HG03097 (cell line): ENCODE data around the gene CDK15.
"Not testable (repeated sequence)": the region's sequence is repeated elsewhere in the genome, so short reads cannot be mapped to it uniquely, and the experiment has no call there.

Experiments
- ATAC-seq: cut with Tn5 transposase; IDR thresholded peaks from one replicate; pipeline ENCODE4 v1.9.1; 2021; ENCODE audit not compliant: unreplicated experiment, low FRiP score

CDK15 gene

GRCh38 chr2:201824212-201824611 is 17.9 kb downstream of the CDK15 start:
- no peak for ATAC-seq

- no peak for ATAC-seq
Observed at GRCh38 chr2:201827621-201828020, 21.3 kb downstream of the CDK15 start.

- no peak for ATAC-seq
Observed at GRCh38 chr2:201828220-201828619, 21.9 kb downstream of the CDK15 start.

GRCh38 chr2:201830666-201831065 is 24.3 kb downstream of the CDK15 start:
- no peak for ATAC-seq

GRCh38 chr2:201831469-201831868 is 25.1 kb downstream of the CDK15 start:
- no peak for ATAC-seq

- no peak for ATAC-seq
Observed at GRCh38 chr2:201833781-201834180, 27.4 kb downstream of the CDK15 start.

GRCh38 chr2:201835066-201835465 is 28.7 kb downstream of the CDK15 start:
- no peak for ATAC-seq

- ATAC-seq = no peak
Observed at GRCh38 chr2:201837391-201837790, 31.1 kb downstream of the CDK15 start.

GRCh38 chr2:201837824-201838431 is 31.6 kb downstream of the CDK15 start:
- ATAC-seq = no peak

GRCh38 chr2:201839727-201840126 is 33.4 kb downstream of the CDK15 start:
- no peak for ATAC-seq

GRCh38 chr2:201840726-201841125 is 34.4 kb downstream of the CDK15 start:
- ATAC-seq = no peak

- no peak for ATAC-seq
Observed at GRCh38 chr2:201842131-201842860, 36.0 kb downstream of the CDK15 start.

- not testable (repeated sequence) for ATAC-seq
Observed at GRCh38 chr2:201844922-201845321, 38.6 kb downstream of the CDK15 start.

- no peak for ATAC-seq
Observed at GRCh38 chr2:201847481-201847880, 41.1 kb downstream of the CDK15 start.

GRCh38 chr2:201852462-201852861 is 46.1 kb downstream of the CDK15 start:
- ATAC-seq = no peak

GRCh38 chr2:201852878-201853415 is 46.6 kb downstream of the CDK15 start:
- ATAC-seq = no peak

- no peak for ATAC-seq
Observed at GRCh38 chr2:201854221-201854801, 48.0 kb downstream of the CDK15 start.

GRCh38 chr2:201854841-201855240 is 48.5 kb downstream of the CDK15 start:
- ATAC-seq = no peak

GRCh38 chr2:201855356-201855755 is 49.0 kb downstream of the CDK15 start:
- ATAC-seq = no peak

- no peak for ATAC-seq
Observed at GRCh38 chr2:201857326-201857725, 51.0 kb downstream of the CDK15 start.

- no peak for ATAC-seq
Observed at GRCh38 chr2:201858281-201859184, 52.2 kb downstream of the CDK15 start.
